Activated naive CD8-positive, alpha-beta T cell treated with anti-CD3 and anti-CD28 coated beads, Interleukin-2, amount 50 U/mL, for 24 hours (primary cell): ENCODE data around the gene UST.
A peak's percentile ranks its signal among the peaks of the same experiment; 100 is the strongest.

ENCODE experiments used
- ATAC-seq: fragments of 150-1000 bp; cut with Tn5 transposase; one replicate; pipeline ENCODE4 v1.10.0; 2021
- DNase-seq: peaks from one replicate; pipeline ENCODE4 v3.0.0; 2021
- H3K27ac Mint-ChIP-seq: one replicate; pipeline ENCODE4 v1.8.0; 2021; ENCODE audit warnings: mild to moderate bottlenecking, mixed read lengths
- H3K27me3 Mint-ChIP-seq: one replicate; pipeline ENCODE4 v1.8.0; 2021; ENCODE audit warnings: mixed read lengths
- H3K36me3 Mint-ChIP-seq: one replicate; pipeline ENCODE4 v1.8.0; 2021; ENCODE audit warnings: low read depth, mixed read lengths
- H3K4me1 Mint-ChIP-seq: one replicate; pipeline ENCODE4 v1.8.0; 2021; ENCODE audit warnings: mixed read lengths
- H3K4me3 Mint-ChIP-seq: one replicate; pipeline ENCODE4 v1.8.0; 2021; ENCODE audit warnings: mild to moderate bottlenecking, moderate library complexity, mixed read lengths
- H3K9me3 Mint-ChIP-seq: one replicate; pipeline ENCODE4 v1.8.0; 2021; ENCODE audit warnings: mixed read lengths

Gene UST

GRCh38 chr6:148716811-148717210 lies 30.0 kb upstream of the UST start:
- H3K27me3 Mint-ChIP-seq: peaks cover 10% of the 10 kb centered on the region
- H3K4me1 Mint-ChIP-seq: no peaks in the 10 kb centered on the region
- no peaks in the 10 kb centered on the region for H3K36me3 Mint-ChIP-seq
- DNase-seq: no peak
- H3K4me3 Mint-ChIP-seq: no peak overlapping the region
- ATAC-seq: no peak
- H3K27ac Mint-ChIP-seq: no peak overlapping the region
- peaks cover 25% of the 10 kb centered on the region for H3K9me3 Mint-ChIP-seq

DNA sequence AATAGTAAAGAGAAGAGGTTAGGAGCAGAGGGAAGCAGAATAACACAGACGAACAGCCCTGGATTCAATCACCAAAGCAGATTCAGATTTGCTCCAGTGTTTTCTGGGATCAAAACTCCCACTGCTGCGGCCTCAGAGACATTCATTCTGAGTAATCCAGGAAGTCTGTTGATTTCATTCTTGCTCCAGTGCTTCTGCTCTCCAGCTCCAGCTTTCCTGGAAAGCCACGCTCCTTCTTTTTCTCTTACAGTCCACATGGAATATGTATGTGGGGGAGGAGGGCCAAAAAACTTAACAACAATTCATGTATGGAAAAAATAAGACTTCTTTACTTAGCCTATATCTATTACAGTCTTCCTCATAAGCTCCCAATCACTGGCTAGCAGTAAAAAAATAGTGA lies 26.4 kb upstream of the UST start:
- Mint-ChIP-seq H3K27ac (no peak overlapping the region), H3K9me3 (peaks cover 8% of the 10 kb centered on the region), H3K27me3 (peaks cover 18% of the 10 kb centered on the region), H3K36me3 (peaks cover 3% of the 10 kb centered on the region), H3K4me1 (no peaks in the 10 kb centered on the region), H3K4me3 (no peak overlapping the region)
- DNase-seq (no peak), ATAC-seq (no peak)

DNA sequence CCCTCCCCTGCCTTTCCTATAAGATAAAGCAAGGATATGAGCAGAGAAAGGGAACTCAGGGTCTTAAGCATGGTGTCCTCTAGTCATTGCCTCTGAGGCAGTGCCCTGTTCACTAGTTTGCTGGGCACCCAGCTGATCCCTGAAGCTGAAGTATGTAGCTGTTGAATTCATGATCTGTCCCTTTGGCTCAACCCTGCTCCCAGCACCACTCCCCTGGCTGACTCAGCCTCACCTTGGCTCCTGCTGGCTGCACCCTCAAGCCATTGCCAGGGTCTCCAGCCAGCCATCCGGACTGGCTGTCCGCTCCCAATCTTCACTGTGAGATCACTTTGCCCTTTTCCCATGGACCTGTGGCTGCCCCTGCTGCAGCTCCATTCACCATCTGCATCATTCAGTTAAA lies 25.9 kb upstream of the UST start:
- Mint-ChIP-seq H3K4me1 (no peaks in the 10 kb centered on the region), H3K27me3 (peaks cover 18% of the 10 kb centered on the region), H3K9me3 (peaks cover 8% of the 10 kb centered on the region), H3K4me3 (no peak overlapping the region), H3K36me3 (peaks cover 3% of the 10 kb centered on the region), H3K27ac (no peak overlapping the region)
- ATAC-seq (no peak), DNase-seq (no peak)

DNA sequence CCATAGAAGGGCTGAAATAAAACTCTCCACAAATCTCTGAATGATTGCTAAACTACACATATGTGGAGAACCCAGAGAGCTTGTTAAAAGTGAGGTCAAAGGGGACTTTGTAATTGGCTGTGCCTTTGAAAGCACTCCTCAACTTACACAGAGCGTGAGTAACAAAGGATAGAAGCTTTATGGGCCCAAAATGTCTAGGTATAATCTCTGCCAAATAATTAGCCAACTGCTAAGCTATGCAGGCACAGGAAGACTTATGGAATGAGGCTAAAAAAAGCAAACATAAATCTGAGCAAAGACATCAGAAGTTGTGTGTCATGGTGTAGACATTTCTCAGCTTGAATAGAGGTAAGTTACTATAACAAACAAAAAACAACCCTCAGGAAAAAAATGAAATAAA lies 23.3 kb upstream of the UST start:
- peaks cover 17% of the 10 kb centered on the region for H3K9me3 Mint-ChIP-seq
- peaks cover 24% of the 10 kb centered on the region for H3K27me3 Mint-ChIP-seq
- ATAC-seq (no peak), DNase-seq (no peak)
- H3K36me3 Mint-ChIP-seq: peaks cover 3% of the 10 kb centered on the region
- H3K4me1 Mint-ChIP-seq: no peaks in the 10 kb centered on the region
- no peak overlapping the region for H3K4me3 Mint-ChIP-seq
- H3K27ac Mint-ChIP-seq: no peak overlapping the region

DNA sequence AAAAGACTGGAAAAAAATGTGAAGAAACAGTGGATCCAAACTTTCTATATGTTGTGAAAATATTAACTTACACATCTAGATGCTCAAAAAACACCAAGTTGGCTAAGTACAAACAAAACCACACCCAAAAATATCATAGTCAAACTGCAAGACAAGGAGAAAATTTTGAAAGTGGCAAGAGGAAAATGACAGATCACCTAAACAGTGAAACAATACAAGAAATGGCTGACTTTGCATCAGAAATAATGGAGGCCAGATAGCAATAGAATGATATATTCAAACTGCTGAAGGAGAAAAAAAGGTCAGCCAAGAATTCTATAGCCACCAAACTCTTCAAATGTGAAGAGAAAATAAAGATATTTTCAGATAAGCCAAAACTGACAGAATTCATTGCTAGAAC lies 22.4 kb upstream of the UST start:
- ATAC-seq (no peak), DNase-seq (no peak)
- peaks cover 24% of the 10 kb centered on the region for H3K27me3 Mint-ChIP-seq
- H3K4me3 Mint-ChIP-seq: no peak overlapping the region
- H3K4me1 Mint-ChIP-seq: no peaks in the 10 kb centered on the region
- peaks cover 17% of the 10 kb centered on the region for H3K9me3 Mint-ChIP-seq
- peaks cover 3% of the 10 kb centered on the region for H3K36me3 Mint-ChIP-seq
- no peak overlapping the region for H3K27ac Mint-ChIP-seq

DNA sequence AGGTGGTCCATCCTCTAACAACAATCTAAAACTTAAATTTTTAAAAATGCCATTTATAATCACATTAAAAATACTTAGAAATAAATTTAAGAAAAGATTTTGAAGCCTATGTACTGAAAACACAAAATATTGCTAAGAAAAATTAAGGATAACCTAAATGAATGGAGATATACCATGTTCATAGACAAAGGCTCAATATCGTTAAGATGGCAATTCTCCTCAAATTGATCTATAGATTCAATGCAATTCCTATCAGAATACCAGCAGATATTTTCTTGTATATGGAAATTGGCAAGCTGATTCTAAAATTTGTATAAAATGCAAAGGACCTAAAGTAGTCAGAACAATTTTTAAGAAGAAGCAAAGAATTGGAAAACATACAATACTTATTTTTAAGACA lies 19.7 kb upstream of the UST start:
- peaks cover 17% of the 10 kb centered on the region for H3K9me3 Mint-ChIP-seq
- no peak for ATAC-seq
- H3K27me3 Mint-ChIP-seq: peaks cover 11% of the 10 kb centered on the region
- H3K4me1 Mint-ChIP-seq: no peaks in the 10 kb centered on the region
- no peak overlapping the region for H3K4me3 Mint-ChIP-seq
- DNase-seq: no peak
- peaks cover 3% of the 10 kb centered on the region for H3K36me3 Mint-ChIP-seq
- H3K27ac Mint-ChIP-seq: no peak overlapping the region

DNA sequence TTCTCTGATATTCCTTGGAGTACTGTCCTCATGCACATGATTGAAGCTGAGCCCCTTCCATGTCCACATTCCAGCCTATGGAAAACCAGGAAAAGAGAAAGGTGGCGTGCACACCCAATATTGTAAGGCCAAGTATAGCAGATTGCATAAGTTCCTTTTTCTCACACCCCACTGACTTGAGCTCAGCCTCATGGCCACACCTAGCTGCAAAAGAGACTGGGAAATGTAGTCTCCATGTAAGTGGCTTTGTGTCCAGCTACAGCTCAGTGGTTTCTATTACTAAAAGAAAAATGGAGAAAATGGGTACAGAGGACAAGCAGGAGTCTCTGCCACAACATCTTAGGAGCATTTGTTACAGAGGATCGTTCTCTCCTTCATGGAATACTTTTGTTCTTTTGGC lies 10.8 kb upstream of the UST start:
- H3K9me3 Mint-ChIP-seq: no peaks in the 10 kb centered on the region
- H3K36me3 Mint-ChIP-seq: no peaks in the 10 kb centered on the region
- no peak overlapping the region for H3K27ac Mint-ChIP-seq
- peaks cover 5% of the 10 kb centered on the region for H3K27me3 Mint-ChIP-seq
- DNase-seq (no peak), ATAC-seq (no peak)
- no peak overlapping the region for H3K4me3 Mint-ChIP-seq
- peaks cover 5% of the 10 kb centered on the region for H3K4me1 Mint-ChIP-seq

DNA sequence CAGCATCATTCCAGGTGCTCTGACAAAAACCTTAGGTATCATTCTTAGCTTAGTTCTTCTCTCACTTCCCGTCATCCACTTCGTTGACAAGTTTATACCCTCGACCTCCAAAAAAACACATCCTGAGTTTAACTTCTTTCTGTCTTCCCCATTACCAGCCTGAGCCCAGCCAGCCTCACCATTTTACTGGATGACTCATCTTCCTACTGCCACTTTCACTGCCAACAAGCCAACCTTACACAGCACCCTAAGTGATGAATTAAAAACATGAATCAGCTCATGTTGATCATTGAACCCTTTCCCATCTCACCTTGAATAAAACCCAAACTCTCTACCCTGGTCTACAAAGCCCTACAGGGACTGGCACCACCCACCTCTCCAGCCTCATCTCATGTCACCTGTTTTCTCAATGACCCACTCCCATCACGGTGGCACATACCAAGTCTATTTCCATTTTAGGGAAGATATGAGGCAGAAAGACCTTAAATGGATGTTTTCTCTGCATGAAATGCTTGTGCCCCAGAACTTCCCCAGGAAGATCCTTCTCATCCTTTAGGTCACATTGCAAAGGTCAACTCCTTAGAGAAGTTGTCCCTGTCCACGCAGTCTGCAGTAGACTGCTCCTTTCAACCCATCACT lies 9.9 kb upstream of the UST start:
- H3K36me3 Mint-ChIP-seq: no peaks in the 10 kb centered on the region
- H3K4me3 Mint-ChIP-seq: no peak overlapping the region
- H3K4me1 Mint-ChIP-seq: peaks cover 5% of the 10 kb centered on the region
- H3K27me3 Mint-ChIP-seq: peaks cover 5% of the 10 kb centered on the region
- peak; percentile 57 for ATAC-seq
- no peak overlapping the region for H3K27ac Mint-ChIP-seq
- DNase-seq: no peak
- no peaks in the 10 kb centered on the region for H3K9me3 Mint-ChIP-seq

GRCh38 chr6:148737806-148738205 lies 9.0 kb upstream of the UST start:
- Mint-ChIP-seq H3K9me3 (no peaks in the 10 kb centered on the region), H3K27me3 (peaks cover 5% of the 10 kb centered on the region), H3K27ac (no peak overlapping the region), H3K36me3 (no peaks in the 10 kb centered on the region), H3K4me1 (peaks cover 5% of the 10 kb centered on the region), H3K4me3 (no peak overlapping the region)
- ATAC-seq (no peak), DNase-seq (no peak)

GRCh38 chr6:148738946-148739821 lies 7.6 kb upstream of the UST start:
- no peak overlapping the region for H3K4me3 Mint-ChIP-seq
- ATAC-seq (no peak), DNase-seq (no peak)
- H3K4me1 Mint-ChIP-seq: peaks cover 5% of the 10 kb centered on the region
- peaks cover 8% of the 10 kb centered on the region for H3K27me3 Mint-ChIP-seq
- H3K36me3 Mint-ChIP-seq: no peaks in the 10 kb centered on the region
- H3K9me3 Mint-ChIP-seq: no peaks in the 10 kb centered on the region
- no peak overlapping the region for H3K27ac Mint-ChIP-seq

GRCh38 chr6:148739822-148740128 lies 7.1 kb upstream of the UST start:
- DNase-seq (no peak), ATAC-seq (no peak)
- no peaks in the 10 kb centered on the region for H3K36me3 Mint-ChIP-seq
- peaks cover 10% of the 10 kb centered on the region for H3K27me3 Mint-ChIP-seq
- H3K4me1 Mint-ChIP-seq: peaks cover 5% of the 10 kb centered on the region
- H3K4me3 Mint-ChIP-seq: no peak overlapping the region
- no peak overlapping the region for H3K27ac Mint-ChIP-seq
- H3K9me3 Mint-ChIP-seq: no peaks in the 10 kb centered on the region

- Mint-ChIP-seq H3K27ac (no peak overlapping the region), H3K36me3 (no peaks in the 10 kb centered on the region), H3K27me3 (peaks cover 20% of the 10 kb centered on the region), H3K9me3 (no peaks in the 10 kb centered on the region), H3K4me1 (peaks cover 11% of the 10 kb centered on the region), H3K4me3 (no peak overlapping the region)
- no peak for ATAC-seq
- no peak for DNase-seq
These were observed 3.4 kb upstream of the UST start for GRCh38 chr6:148743476-148743875.

DNA sequence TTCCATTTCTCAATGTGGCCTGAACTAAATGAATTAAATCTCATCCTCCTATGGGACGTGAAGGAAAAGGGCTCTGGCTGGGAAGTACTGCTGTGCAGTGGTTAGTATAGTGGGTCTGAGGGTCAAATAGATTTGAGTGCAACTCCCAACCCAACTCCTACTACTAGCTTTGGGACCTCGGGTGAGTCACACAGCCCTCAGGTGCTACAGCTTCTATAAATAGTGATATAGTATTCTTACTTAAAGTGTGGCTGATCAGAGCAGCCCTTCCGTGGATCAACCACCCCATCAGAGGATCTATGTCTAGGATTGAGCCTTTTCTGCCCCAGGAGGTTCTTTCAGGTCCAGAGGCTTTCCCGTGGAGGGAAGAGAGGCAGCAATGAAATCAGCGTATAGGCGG lies 904 bp upstream of the UST start:
- Mint-ChIP-seq H3K27ac (no peak overlapping the region), H3K9me3 (no peaks in the 10 kb centered on the region), H3K4me1 (peaks cover 23% of the 10 kb centered on the region), H3K36me3 (no peaks in the 10 kb centered on the region), H3K27me3 (peaks cover 41% of the 10 kb centered on the region), H3K4me3 (peak overlapping the region; percentile 85)
- ATAC-seq (peak; percentile 10), DNase-seq (no peak)

- H3K9me3 Mint-ChIP-seq: no peaks in the 10 kb centered on the region
- H3K4me3 Mint-ChIP-seq: peak overlapping the region; percentile 85
- ATAC-seq: peak; percentile 51
- H3K4me1 Mint-ChIP-seq: peaks cover 23% of the 10 kb centered on the region
- DNase-seq: no peak
- no peak overlapping the region for H3K27ac Mint-ChIP-seq
- no peaks in the 10 kb centered on the region for H3K36me3 Mint-ChIP-seq
- H3K27me3 Mint-ChIP-seq: peaks cover 44% of the 10 kb centered on the region
These were observed 278 bp downstream of the UST start for GRCh38 chr6:148747145-148747470.

- peak overlapping the region; percentile 66 for H3K4me3 Mint-ChIP-seq
- peaks cover 23% of the 10 kb centered on the region for H3K4me1 Mint-ChIP-seq
- H3K9me3 Mint-ChIP-seq: no peaks in the 10 kb centered on the region
- no peak overlapping the region for H3K27ac Mint-ChIP-seq
- ATAC-seq: peak; percentile 47
- H3K36me3 Mint-ChIP-seq: no peaks in the 10 kb centered on the region
- DNase-seq: peak; percentile 42
- H3K27me3 Mint-ChIP-seq: peaks cover 44% of the 10 kb centered on the region
These were observed 788 bp downstream of the UST start for GRCh38 chr6:148747471-148748165.
